K562 (cell line): ENCODE results near the gene RPTOR. TPM values are rescaled to one million over a fixed set of nuclear protein-coding genes. Genes with fewer than 3 reads are reported as not detected.

Experiments
- ATF1 ChIP-seq, 2 experiments: fragments of 450-650 bp in 1 of 2; IDR thresholded peaks; 2 replicates each; pipeline ENCODE4 v1.6.1; 2016; ENCODE audit warnings: missing compliant biosample characterization in 1 of 2, missing genetic modification characterization in 1 of 2
- BACH1 ChIP-seq: fragments of 200-800 bp; sonication (Bioruptor generic); IDR thresholded peaks from 2 replicates; pipeline ENCODE4 v1.6.1; 2016; ENCODE audit warnings: missing genetic modification characterization, missing compliant biosample characterization
- BHLHE40 ChIP-seq: IDR thresholded peaks from 2 replicates; pipeline ENCODE4 v1.6.1; 2011; ENCODE audit warnings: low read length, improper control_type of control experiment
- BRCA1 ChIP-seq, 2 experiments: fragments of 450-650 bp in 1 of 2; sonication (generic) in 1 of 2; formaldehyde crosslinking in 1 of 2; IDR thresholded peaks; 2 replicates each; pipeline versions ENCODE4 v1.5.0 to v1.6.1; 2017 to 2020; ENCODE audit warnings: mild to moderate bottlenecking in 1 of 2, missing genetic modification reagents in 1 of 2
- CBX8 ChIP-seq: fragments of 200-600 bp; sonication (generic); IDR thresholded peaks from 2 replicates; pipeline ENCODE4 v1.6.1; 2012; ENCODE audit warnings: borderline replicate concordance, mixed run types, low read depth, mild to moderate bottlenecking, moderate library complexity, mixed read lengths, low read length, control low read depth, inconsistent platforms; ENCODE audit not compliant: poor library complexity, severe bottlenecking; ENCODE audit errors: extremely low read depth
- DLX4 ChIP-seq: fragments of 250-450 bp; sonication (Bioruptor Pico); IDR thresholded peaks from 2 replicates; pipeline ENCODE4 v1.6.1; 2021; ENCODE audit warnings: mild to moderate bottlenecking
- FOXP1 ChIP-seq: sonication (generic); formaldehyde crosslinking; IDR thresholded peaks from 2 replicates; pipeline ENCODE4 v1.8.0; 2022; ENCODE audit warnings: mild to moderate bottlenecking, missing genetic modification reagents
- ILK ChIP-seq: fragments of 450-650 bp; IDR thresholded peaks from 2 replicates; pipeline ENCODE4 v1.6.1; 2016; ENCODE audit warnings: missing genetic modification characterization, low read depth, mild to moderate bottlenecking, missing compliant biosample characterization, moderate library complexity, borderline replicate concordance
- KDM1A ChIP-seq, 2 experiments: fragments of 450-650 bp; IDR thresholded peaks; 2 replicates each; pipeline ENCODE4 v1.6.1; 2016; ENCODE audit warnings: mild to moderate bottlenecking in 2 of 2
- NFE2L1 ChIP-seq: fragments of 450-650 bp; IDR thresholded peaks from 2 replicates; pipeline ENCODE4 v1.6.1; 2016; ENCODE audit warnings: missing genetic modification characterization, low read depth, mild to moderate bottlenecking, missing compliant biosample characterization, moderate library complexity, borderline replicate concordance
- POLR2A ChIP-seq: fragments of 450-650 bp; conservative IDR thresholded peaks from 2 replicates; pipeline ENCODE4 v1.6.1; 2016
- POLR3A ChIP-seq: IDR thresholded peaks from 2 replicates; pipeline ENCODE4 v1.6.1; 2011; ENCODE audit warnings: borderline replicate concordance, mild to moderate bottlenecking, moderate library complexity; ENCODE audit not compliant: insufficient read length, insufficient read depth; ENCODE audit errors: extremely low read depth
- PPARD ChIP-seq: fragments of 250-450 bp; sonication (Bioruptor Pico); IDR thresholded peaks from 2 replicates; pipeline ENCODE4 v1.8.0; 2022; ENCODE audit warnings: inconsistent platforms, mild to moderate bottlenecking, moderate library complexity
- RB1 ChIP-seq: fragments of 450-650 bp; IDR thresholded peaks from 2 replicates; pipeline ENCODE4 v1.6.1; 2017; ENCODE audit warnings: low read depth, mild to moderate bottlenecking
- RFX1 ChIP-seq: fragments of 450-650 bp; IDR thresholded peaks from 2 replicates; pipeline ENCODE4 v1.6.1; 2016; ENCODE audit warnings: mild to moderate bottlenecking, moderate library complexity
- SETDB1 ChIP-seq: IDR thresholded peaks from one replicate; pipeline ENCODE4 v1.6.1; 2012; ENCODE audit warnings: low read length, control low read depth, inconsistent platforms
- SMAD4 ChIP-seq: fragments of 250-450 bp; sonication (Bioruptor Pico); conservative IDR thresholded peaks from 2 replicates; pipeline ENCODE4 v1.8.0; 2021; ENCODE audit warnings: inconsistent platforms, mild to moderate bottlenecking, moderate library complexity
- TAF9B ChIP-seq: fragments of 450-650 bp; IDR thresholded peaks from 2 replicates; pipeline ENCODE4 v1.6.1; 2018; ENCODE audit warnings: mild to moderate bottlenecking; ENCODE audit not compliant: partially characterized antibody
- TBP ChIP-seq: optimal IDR thresholded peaks from 2 replicates; pipeline ENCODE3; 2011; ENCODE audit warnings: low read depth, low read length, improper control_type of control experiment
- TCF7L2 ChIP-seq: fragments of 150-350 bp; IDR thresholded peaks from 2 replicates; pipeline ENCODE4 v1.6.1; 2016; ENCODE audit warnings: low read depth, mild to moderate bottlenecking, low read length, moderate library complexity
- ZNF12 ChIP-seq: sonication (generic); formaldehyde crosslinking; IDR thresholded peaks from 2 replicates; pipeline ENCODE4 v1.4.0; 2020; ENCODE audit warnings: mild to moderate bottlenecking, missing genetic modification reagents
- ZNF140 ChIP-seq: fragments of 250-450 bp; sonication (Bioruptor Pico); IDR thresholded peaks from 2 replicates; pipeline ENCODE4 v1.8.0; 2021; ENCODE audit warnings: moderate library complexity, mild to moderate bottlenecking, inconsistent platforms
- ZNF41 ChIP-seq: fragments of 250-450 bp; sonication (Bioruptor Pico); conservative IDR thresholded peaks from 2 replicates; pipeline ENCODE4 v1.4.0; 2020; ENCODE audit warnings: mild to moderate bottlenecking
- ZNF609 ChIP-seq: sonication (generic); formaldehyde crosslinking; IDR thresholded peaks from 2 replicates; pipeline ENCODE4 v1.8.1; 2023; ENCODE audit warnings: missing genetic modification reagents, mild to moderate bottlenecking, borderline replicate concordance
- polyA plus RNA-seq, 8 experiments: library from polyadenylated mRNA; depleted of rRNA in 4 of 8; stranded (reverse) in 5 of 8; unstranded in 3 of 8; fragments of >200 nt; fragmentation: Nextera tagmentation in 2 of 8; fragmentation: Illumina TruSeq in 1 of 8; extraction: Ambion mirVana in 2 of 8; extraction: Trizol in 1 of 8; gene quantifications; 2 replicates each; pipeline versions ENCODE4 v1.2.1 to v1.2.3, GENCODE V29; 2011 to 2014; ENCODE audit warnings: inconsistent platforms in 1 of 8, missing spikeins in 1 of 8
- total RNA-seq, 7 experiments: library from RNA; depleted of rRNA in 6 of 7; stranded (reverse); fragments of >200 nt in 6 of 7; fragmentation: Illumina TruSeq in 2 of 7; extraction: Trizol in 2 of 7; gene quantifications; 2 replicates each; pipeline versions ENCODE4 v1.2.1 to v1.2.3, GENCODE V29; 2011 to 2021; ENCODE audit warnings: low replicate concordance in 1 of 7

Gene RPTOR
- total and polyA plus RNA-seq, 9 of the 15 experiments (the other 6 are each of a cell fraction or from before 2014, with no cell fraction given) = 0.24 to 54.1 (median 10.2) TPM

GRCh38 chr17:80544655-80545498 is at the start of gene RPTOR (continued):
- no peak for TF ChIP-seq BHLHE40
- TF ChIP-seq NFE2L1 (tag) = no peak
- TF ChIP-seq RFX1 = peak; percentile 84
- peak; percentile 62; the same call in 1 of the 2 replicates for TF ChIP-seq ZNF12 (CRISPR knock-in tag)
- no peak for TF ChIP-seq SETDB1
- TF ChIP-seq BACH1 (tag) = 0 out of 2 replicates have a peak, but pooled peaks have one; percentile 48
- TF ChIP-seq KDM1A (IDR thresholded peaks at IDR 0.05) = peak in 1 of 2 experiments; percentile 24; a peak in 1 of 4 replicates
- peak; percentile 95 for TF ChIP-seq TBP
- TF ChIP-seq TAF9B = peak; percentile 96
- TF ChIP-seq RB1 = peak; percentile 49; the same call in 1 of the 2 replicates
- no peak for TF ChIP-seq POLR3A
- TF ChIP-seq ILK (tag) = no peak
- no peak for TF ChIP-seq ATF1 (CRISPR knock-in tag; IDR thresholded peaks at IDR 0.05)
- TF ChIP-seq ATF1 (tag; IDR thresholded peaks at IDR 0.05) = peak; percentile 49; the same call in 1 of the 2 replicates
- no peak for TF ChIP-seq ZNF41 (CRISPR knock-in tag)
- TF ChIP-seq TCF7L2 = no peak
- TF ChIP-seq DLX4 (CRISPR knock-in tag) = no peak
- no peak for TF ChIP-seq BRCA1 (IDR thresholded peaks at IDR 0.05)
- TF ChIP-seq BRCA1 (CRISPR knock-in tag; IDR thresholded peaks at IDR 0.05) = no peak
- TF ChIP-seq ZNF609 (CRISPR knock-in tag) = peak; percentile 92
- TF ChIP-seq SMAD4 (CRISPR knock-in tag) = 0 out of 2 replicates have a peak, but pooled peaks have one; percentile 28
- TF ChIP-seq PPARD (CRISPR knock-in tag) = no peak
- TF ChIP-seq FOXP1 = peak; percentile 93
- no peak for TF ChIP-seq ZNF140 (CRISPR knock-in tag)
- no peak for TF ChIP-seq CBX8
- peak; percentile 95 for TF ChIP-seq POLR2A
